T-helper 22 cell (primary cell): ENCODE data around the gene ZFAND2A.
"Not testable (repeated sequence)": the region's sequence is repeated elsewhere in the genome, so short reads cannot be mapped to it uniquely, and the experiment has no call there.

Experiments used
- DNase-seq: peaks from one replicate; pipeline ENCODE4 v3.0.0-alpha.2; 2020; ENCODE audit warnings: low read depth

The ZFAND2A gene

GRCh38 chr7:1122832-1123501, 37.0 kb downstream of the ZFAND2A start:
- no peak for DNase-seq

GRCh38 chr7:1121886-1122831, 37.8 kb downstream of the ZFAND2A start:
- DNase-seq: no peak

GRCh38 chr7:1121476-1121875, 38.5 kb downstream of the ZFAND2A start:
- DNase-seq: no peak

GRCh38 chr7:1120791-1121190, 39.2 kb downstream of the ZFAND2A start:
- no peak for DNase-seq

GRCh38 chr7:1119201-1119600, 40.8 kb downstream of the ZFAND2A start:
- no peak for DNase-seq

- no peak for DNase-seq
Observed at GRCh38 chr7:1117321-1117928, 42.6 kb downstream of the ZFAND2A start.

GRCh38 chr7:1116383-1117008, 43.5 kb downstream of the ZFAND2A start:
- DNase-seq: not testable (repeated sequence)

GRCh38 chr7:1115171-1116045, 44.6 kb downstream of the ZFAND2A start:
- DNase-seq: not testable (repeated sequence)

- DNase-seq: no peak
Observed at GRCh38 chr7:1114505-1114904, 45.5 kb downstream of the ZFAND2A start.

GRCh38 chr7:1114088-1114487, 45.9 kb downstream of the ZFAND2A start:
- no peak for DNase-seq

- no peak for DNase-seq
Observed at GRCh38 chr7:1113548-1113885, 46.5 kb downstream of the ZFAND2A start.

- DNase-seq: no peak
Observed at GRCh38 chr7:1112625-1113547, 47.1 kb downstream of the ZFAND2A start.

- DNase-seq: no peak
Observed at GRCh38 chr7:1112109-1112508, 47.9 kb downstream of the ZFAND2A start.

- no peak for DNase-seq
Observed at GRCh38 chr7:1111156-1111555, 48.8 kb downstream of the ZFAND2A start.

- DNase-seq: no peak
Observed at GRCh38 chr7:1110358-1110757, 49.6 kb downstream of the ZFAND2A start.

GRCh38 chr7:1109581-1110310, 50.2 kb downstream of the ZFAND2A start:
- no peak for DNase-seq

GRCh38 chr7:1108264-1108920, 51.6 kb downstream of the ZFAND2A start:
- no peak for DNase-seq

GRCh38 chr7:1106793-1107421, 53.1 kb downstream of the ZFAND2A start:
- no peak for DNase-seq
